Vagina (tissue), 2 donors: ENCODE results near the gene CCDC141.

Experiments
- CTCF ChIP-seq, 3 experiments: fragments of 450-650 bp in 2 of 3; fragments of 200-600 bp in 1 of 3; sonication (generic) in 1 of 3; IDR thresholded peaks; one replicate each; pipeline ENCODE4 v1.5.1; 2017 to 2019; ENCODE audit warnings: antibody characterized with exemption in 3 of 3, mild to moderate bottlenecking in 2 of 3, moderate library complexity in 2 of 3
- POLR2A ChIP-seq, 2 donors: fragments of 450-650 bp; IDR thresholded peaks; one replicate each; pipeline ENCODE4 v1.6.1; 2017; ENCODE audit warnings: antibody characterized with exemption in 2 of 2, mild to moderate bottlenecking in 2 of 2, moderate library complexity in 2 of 2

- no peak for TF ChIP-seq CTCF (IDR thresholded peaks at IDR 0.05)
- no peak for TF ChIP-seq POLR2A (IDR thresholded peaks at IDR 0.05)
Measured at GRCh38 chr2:178997067-178997466, 52.9 kb downstream of the CCDC141 start.
